ENCODE results near the gene PLEKHF1. TPM values are rescaled to one million over a fixed set of nuclear protein-coding genes. Genes with fewer than 3 reads are reported as not detected.
A peak's percentile ranks its signal among the peaks of the same experiment; 100 is the strongest.

The PLEKHF1 gene
- total and polyA plus RNA-seq, 2 of the 13 experiments (the other 11 are each of a cell fraction or from before 2014, with no cell fraction given): 2.9 to 3.8 TPM

DNA sequence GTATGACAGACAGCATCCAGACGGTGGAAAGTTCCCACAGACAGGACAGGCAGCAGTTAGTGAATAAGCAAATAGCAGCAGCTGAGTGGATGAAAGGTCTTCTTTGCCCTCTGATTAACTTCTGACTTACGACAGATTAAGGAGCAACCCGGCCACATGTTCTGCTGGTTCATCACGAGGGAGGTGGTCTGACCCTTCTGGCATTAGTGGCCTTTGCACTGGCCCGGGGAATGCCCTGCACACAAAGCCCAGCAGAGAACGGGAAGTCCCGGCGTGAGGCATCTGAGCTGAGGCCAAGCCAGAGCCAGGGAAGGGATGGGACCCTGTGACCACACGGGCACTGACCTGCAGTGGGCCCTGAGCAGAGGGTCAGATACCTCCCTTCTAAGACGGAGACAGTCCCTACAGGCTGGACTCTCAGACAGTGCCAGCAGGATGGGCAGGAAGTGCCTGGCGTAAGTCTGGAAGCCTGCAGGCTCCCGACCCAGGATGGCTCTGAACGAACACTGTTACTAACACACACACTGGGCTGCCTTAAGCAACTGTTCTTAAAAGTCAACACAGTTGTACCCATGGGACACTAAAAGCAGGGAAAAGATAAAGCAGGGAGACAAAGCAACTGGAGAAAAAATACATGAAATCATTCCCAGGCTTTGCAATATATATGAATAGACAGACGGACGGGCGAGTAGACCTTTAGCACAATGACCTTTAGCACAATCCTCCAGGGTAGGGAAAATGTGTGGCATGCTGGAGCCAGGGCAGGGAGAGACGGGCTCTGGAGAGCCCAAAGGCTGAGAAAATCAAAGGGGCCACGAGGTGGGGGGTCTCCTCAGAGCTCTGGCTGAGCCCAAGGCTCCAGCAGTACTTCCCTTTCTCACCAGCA, 43.5 kb downstream of the PLEKHF1 start (continued):
- TF ChIP-seq ZNF296 (CRISPR knock-in tag; conservative IDR thresholded peaks at IDR 0.05) (no peak; the same call in 1 of the 2 replicates), HNRNPL (IDR thresholded peaks at IDR 0.05; ENCODE audit: low read depth, low read length) (peak; percentile 78; the same call in 1 of the 2 replicates), ZNF446 (CRISPR knock-in tag; IDR thresholded peaks at IDR 0.05) (0 out of 2 replicates have a peak, but pooled peaks have one; percentile 20), ZNF749 (CRISPR knock-in tag; IDR thresholded peaks at IDR 0.05; ENCODE audit: borderline replicate concordance) (0 out of 2 replicates have a peak, but pooled peaks have one; percentile 53), MYNN (CRISPR knock-in tag; IDR thresholded peaks at IDR 0.05; ENCODE audit: low read depth) (no peak), SKI (IDR thresholded peaks at IDR 0.05; ENCODE audit: partially characterized antibody) (peak; percentile 94), EEA1 (CRISPR knock-in tag; IDR thresholded peaks at IDR 0.05; ENCODE audit: borderline replicate concordance) (peak; percentile 30; the same call in 1 of the 2 replicates), SALL2 (CRISPR knock-in tag; IDR thresholded peaks at IDR 0.05) (no peak), RCOR2 (CRISPR knock-in tag; IDR thresholded peaks at IDR 0.05) (no peak), SNAI1 (CRISPR knock-in tag; IDR thresholded peaks at IDR 0.05; ENCODE audit: borderline replicate concordance) (0 out of 2 replicates have a peak, but pooled peaks have one; percentile 21), TARDBP (CRISPR knock-in tag; IDR thresholded peaks at IDR 0.05) (peak; percentile 62), ZSCAN12 (CRISPR knock-in tag; IDR thresholded peaks at IDR 0.05) (no peak), SAFB2 (CRISPR knock-in tag; IDR thresholded peaks at IDR 0.05; ENCODE audit: borderline replicate concordance, low read depth) (0 out of 2 replicates have a peak, but pooled peaks have one; percentile 21), MED1 (CRISPR knock-in tag; IDR thresholded peaks at IDR 0.05) (peak; percentile 57), FOSL2 (CRISPR knock-in tag; IDR thresholded peaks at IDR 0.05) (peak; percentile 56), NR2C2 (CRISPR knock-in tag; IDR thresholded peaks at IDR 0.05; ENCODE audit: borderline replicate concordance) (peak; percentile 78)
- TF ChIP-seq, protein P1, sequence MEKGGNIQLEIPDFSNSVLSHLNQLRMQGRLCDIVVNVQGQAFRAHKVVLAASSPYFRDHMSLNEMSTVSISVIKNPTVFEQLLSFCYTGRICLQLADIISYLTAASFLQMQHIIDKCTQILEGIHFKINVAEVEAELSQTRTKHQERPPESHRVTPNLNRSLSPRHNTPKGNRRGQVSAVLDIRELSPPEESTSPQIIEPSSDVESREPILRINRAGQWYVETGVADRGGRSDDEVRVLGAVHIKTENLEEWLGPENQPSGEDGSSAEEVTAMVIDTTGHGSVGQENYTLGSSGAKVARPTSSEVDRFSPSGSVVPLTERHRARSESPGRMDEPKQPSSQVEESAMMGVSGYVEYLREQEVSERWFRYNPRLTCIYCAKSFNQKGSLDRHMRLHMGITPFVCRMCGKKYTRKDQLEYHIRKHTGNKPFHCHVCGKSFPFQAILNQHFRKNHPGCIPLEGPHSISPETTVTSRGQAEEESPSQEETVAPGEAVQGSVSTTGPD (CRISPR knock-in tag; IDR thresholded peaks at IDR 0.05): 0 out of 2 replicates have a peak, but pooled peaks have one; percentile 39
- TF ChIP-seq, protein P2, sequence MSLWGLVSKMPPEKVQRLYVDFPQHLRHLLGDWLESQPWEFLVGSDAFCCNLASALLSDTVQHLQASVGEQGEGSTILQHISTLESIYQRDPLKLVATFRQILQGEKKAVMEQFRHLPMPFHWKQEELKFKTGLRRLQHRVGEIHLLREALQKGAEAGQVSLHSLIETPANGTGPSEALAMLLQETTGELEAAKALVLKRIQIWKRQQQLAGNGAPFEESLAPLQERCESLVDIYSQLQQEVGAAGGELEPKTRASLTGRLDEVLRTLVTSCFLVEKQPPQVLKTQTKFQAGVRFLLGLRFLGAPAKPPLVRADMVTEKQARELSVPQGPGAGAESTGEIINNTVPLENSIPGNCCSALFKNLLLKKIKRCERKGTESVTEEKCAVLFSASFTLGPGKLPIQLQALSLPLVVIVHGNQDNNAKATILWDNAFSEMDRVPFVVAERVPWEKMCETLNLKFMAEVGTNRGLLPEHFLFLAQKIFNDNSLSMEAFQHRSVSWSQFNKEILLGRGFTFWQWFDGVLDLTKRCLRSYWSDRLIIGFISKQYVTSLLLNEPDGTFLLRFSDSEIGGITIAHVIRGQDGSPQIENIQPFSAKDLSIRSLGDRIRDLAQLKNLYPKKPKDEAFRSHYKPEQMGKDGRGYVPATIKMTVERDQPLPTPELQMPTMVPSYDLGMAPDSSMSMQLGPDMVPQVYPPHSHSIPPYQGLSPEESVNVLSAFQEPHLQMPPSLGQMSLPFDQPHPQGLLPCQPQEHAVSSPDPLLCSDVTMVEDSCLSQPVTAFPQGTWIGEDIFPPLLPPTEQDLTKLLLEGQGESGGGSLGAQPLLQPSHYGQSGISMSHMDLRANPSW (CRISPR knock-in tag; IDR thresholded peaks at IDR 0.05; ENCODE audit: borderline replicate concordance): no peak
- TF ChIP-seq, protein P3, sequence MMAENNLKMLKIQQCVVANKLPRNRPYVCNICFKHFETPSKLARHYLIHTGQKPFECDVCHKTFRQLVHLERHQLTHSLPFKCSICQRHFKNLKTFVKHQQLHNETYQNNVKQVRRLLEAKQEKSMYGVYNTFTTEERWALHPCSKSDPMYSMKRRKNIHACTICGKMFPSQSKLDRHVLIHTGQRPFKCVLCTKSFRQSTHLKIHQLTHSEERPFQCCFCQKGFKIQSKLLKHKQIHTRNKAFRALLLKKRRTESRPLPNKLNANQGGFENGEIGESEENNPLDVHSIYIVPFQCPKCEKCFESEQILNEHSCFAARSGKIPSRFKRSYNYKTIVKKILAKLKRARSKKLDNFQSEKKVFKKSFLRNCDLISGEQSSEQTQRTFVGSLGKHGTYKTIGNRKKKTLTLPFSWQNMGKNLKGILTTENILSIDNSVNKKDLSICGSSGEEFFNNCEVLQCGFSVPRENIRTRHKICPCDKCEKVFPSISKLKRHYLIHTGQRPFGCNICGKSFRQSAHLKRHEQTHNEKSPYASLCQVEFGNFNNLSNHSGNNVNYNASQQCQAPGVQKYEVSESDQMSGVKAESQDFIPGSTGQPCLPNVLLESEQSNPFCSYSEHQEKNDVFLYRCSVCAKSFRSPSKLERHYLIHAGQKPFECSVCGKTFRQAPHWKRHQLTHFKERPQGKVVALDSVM (CRISPR knock-in tag; IDR thresholded peaks at IDR 0.05): no peak
